Stimulated activated CD4-positive, alpha-beta T cell treated with anti-CD3 and anti-CD28 coated beads, Interleukin-12 subunit alpha, Interleukin-12 subunit beta, amount 100 ng/mL, for 48 hours (primary cell): ENCODE measurements around the gene ADCY7.

Experiments used
- DNase-seq, 3 donors: peaks; one replicate each; pipeline ENCODE4 v3.0.0-alpha.2; 2020; ENCODE audit warnings: low read depth in 2 of 3, low spot score in 1 of 3

ADCY7 gene

DNA sequence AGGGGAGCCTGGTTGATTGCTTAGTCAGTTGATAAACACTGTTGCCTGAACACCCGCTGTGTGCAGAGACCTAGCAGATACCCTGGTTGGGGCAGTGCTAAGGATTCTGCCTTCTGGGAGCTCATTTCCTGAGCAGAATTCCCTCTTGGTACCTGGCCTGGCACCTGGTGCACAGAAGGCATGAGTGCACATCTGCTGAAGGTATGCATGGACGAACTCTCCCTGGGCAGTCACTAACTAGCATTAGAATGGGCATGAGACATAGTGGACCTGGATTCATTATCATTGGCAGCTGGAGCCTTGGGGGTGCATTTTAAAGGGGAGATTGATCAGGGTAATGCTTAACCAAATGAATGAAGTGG is 13.1 kb downstream of the ADCY7 start:
- no peak for DNase-seq

DNA sequence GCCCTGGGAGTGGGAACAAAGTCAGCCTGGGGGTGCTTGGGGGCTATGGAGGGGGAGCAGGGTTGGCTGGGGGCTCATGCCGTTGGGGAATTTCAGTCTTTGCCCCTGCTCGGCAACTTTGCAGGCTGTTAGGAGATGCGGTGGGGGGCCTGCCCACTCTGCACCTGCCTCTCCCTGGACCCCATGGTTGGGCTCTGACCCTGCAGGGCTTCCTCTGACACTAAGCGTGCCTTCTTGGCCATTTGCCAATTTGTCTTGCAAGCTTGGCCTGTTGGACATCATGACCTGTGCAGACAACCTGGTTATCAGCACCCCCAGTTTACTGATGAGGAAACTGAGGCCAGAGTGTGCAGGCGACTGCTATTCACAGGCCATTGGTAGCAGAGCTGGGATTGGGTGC is 14.6 kb downstream of the ADCY7 start:
- DNase-seq, result no peak

DNA sequence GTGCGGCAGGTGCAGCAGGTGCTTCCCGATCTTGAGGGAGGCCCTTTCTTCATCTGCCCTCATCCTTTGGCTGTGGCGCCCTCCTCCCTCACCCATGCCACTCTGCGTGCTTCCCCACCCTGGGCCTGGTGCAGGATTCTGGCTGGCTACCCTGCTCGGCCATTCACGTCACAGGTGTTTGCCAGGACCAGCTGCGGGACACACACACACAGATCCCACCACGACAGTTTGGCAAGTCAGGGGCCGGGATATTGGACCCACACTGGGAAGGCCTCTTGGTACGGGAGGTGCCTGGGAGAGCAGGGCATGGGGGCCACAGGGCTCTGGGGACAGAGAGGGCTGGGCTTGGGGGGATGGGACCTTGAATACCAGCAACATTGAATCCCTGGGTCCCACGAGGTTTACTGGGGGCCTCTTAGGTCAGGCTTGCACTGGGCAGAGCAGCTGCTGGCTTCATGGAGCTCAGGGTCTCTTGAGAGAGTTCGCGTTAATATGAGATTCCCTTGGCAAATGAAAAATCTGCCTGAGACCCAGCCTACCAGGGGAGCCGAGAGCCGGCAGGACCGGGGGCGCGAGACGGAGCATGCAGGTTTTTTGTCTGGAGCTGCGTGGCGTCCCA is 15.1 kb downstream of the ADCY7 start:
- no peak for DNase-seq

DNA sequence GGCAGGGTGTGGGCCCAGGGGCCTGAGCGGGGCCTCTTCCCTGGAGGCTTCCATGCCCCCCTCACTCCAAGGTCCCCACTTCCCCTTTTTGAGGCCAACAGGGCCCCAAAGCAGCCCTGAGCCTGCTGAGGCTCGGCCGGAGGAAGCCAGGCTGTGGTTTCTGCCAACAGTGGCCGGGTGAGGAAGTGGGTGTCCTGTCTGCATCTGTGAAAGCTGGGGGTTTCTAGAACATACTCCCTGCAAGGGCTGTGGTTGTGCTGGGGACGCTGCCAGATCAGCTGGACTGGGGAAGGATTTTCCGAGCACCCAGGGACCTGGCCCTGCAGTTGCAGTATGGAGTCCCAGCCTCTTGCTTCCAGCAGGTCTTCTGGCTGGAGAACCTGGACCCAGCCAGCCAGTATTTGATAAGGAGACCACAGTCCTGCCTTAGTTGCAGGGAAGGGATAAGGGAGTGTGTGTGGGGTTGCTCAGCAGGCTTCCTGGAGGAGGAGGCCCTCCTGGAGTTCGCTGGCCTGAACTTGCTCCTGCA is 15.7 kb downstream of the ADCY7 start:
- peak in 1 of 3 donors; percentile 39 for DNase-seq

DNA sequence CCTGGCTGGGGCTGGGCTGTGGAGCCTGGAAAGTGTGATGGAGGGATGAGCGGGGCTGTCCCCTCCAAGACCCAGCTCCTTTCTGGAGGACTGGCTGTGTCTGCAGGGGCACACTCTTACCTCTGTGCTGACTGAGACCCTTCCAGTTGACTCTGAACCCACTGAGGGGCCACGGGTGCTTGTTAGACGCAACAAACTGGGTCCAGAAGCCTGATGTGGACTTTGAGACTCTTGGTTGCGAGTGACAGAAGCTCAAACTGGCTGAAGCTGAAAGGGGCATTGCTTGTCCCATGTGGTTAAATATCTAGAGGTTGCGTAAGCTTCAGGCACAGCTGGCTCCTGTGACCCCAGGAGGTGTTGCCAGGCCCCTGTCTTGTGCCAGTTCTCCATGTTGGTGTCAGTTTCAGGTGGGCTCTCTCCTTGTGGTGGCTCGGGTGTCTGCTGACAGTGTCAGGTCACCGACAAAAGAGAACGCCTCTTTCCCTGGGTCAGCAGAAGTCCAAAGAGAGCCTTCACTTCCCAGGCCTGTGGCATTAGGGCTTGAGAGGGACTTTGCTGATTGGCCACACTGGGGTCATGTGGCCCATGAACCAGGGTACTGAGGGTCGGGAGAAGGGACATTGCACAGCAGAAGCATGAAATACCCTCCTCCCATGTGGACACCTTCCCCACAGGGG is 16.7 kb downstream of the ADCY7 start:
- DNase-seq, result no peak

DNA sequence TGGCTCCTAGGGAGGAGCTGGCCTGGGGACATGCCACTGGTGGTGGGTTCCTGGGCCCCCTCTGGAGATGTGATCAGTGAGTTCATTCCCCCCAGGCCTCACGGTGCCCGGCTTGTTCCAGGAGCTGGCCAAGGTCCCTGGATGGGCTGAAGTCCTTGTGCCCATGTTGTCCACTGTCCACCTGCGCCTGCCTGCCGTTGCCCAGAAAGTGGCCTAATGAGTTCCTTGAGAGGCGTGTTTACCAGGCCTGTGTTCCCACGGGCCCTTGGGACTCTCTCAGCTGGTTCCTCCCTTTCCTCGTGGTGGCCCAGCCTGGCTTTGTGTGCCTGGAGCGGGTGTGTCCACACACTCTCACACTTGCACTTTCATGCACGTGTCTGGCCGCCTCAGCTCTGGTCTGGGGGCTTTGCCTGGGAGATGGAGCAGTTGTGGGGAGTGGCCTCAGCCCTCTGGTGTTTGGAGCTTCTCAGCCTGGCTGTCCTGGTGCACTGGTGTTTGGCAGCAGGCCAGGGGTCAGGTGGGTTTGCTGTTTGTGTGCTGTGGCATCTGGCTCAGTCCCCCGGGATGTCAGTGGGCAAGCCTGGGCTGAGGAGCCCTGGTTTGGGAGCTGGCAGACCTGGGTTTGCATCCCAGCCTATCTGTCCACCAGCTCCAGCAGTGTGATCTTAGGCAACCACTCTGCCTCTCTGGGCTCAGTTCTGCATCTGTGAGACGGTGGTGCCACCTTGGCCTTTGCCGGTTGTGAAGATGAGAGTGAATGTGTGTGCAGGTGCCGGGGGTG is 18.0 kb downstream of the ADCY7 start:
- DNase-seq, result no peak

DNA sequence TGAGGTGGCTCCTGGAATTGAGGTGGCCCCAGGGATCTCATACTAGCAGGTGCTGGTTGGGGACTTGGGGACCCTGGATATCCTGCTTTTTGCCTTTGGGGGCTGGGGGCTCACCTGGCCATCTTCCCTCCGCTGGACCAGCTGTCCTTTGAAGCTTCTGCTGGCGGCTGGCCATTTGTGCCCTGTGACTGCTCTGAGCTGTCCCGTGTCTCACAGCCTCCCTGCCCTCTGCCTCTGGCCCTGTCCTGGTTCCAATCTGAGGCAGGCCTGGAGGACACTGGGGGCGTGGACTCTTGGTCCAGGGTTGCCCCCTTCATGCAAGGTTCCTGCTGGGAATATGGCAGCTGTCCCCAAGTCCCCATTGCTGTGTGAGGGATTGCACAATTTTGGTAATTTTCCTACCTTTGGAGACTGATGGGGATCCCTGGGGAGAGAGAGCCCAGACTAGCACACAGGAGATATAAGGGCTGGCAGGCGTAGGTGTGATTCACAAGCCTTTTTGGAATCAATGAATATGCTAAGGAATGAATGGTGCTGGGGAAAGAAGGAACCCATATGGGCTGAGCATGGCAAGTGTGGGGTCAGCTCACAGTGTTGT is 19.2 kb downstream of the ADCY7 start:
- DNase-seq, result no peak

DNA sequence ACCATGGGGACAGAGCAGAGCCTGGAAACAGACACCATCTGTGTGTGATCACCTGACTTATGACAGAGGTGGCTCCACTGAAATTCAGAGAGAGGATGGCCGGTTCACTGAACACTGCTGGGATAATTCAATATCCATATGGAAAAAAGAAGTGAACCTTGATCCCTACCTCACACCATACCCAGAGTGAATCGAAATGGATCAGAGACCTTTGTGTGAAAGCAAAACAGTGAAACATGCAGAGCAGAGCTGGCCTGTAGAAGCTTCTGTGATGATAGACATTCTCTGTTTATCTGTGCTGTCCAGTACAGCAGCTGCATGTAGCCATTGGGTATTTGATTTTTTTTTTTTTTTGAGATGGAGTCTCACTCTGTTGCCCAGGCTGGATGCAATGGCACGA is 20.3 kb downstream of the ADCY7 start:
- no peak for DNase-seq

DNA sequence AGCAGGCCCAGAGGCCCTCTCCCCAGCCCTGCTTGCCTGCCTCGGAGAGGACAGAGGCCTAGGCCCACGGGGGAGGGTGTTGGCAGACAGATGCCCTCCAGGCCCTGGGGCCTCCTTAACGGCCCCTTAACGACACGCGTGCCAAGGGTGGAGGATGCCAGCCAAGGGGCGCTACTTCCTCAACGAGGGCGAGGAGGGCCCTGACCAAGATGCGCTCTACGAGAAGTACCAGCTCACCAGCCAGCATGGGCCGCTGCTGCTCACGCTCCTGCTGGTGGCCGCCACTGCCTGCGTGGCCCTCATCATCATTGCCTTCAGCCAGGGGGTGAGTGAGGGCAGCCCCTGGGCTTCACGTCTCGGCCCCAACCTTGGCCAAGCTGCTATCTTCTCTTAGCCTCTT is 21.7 kb downstream of the ADCY7 start:
- no peak for DNase-seq

DNA sequence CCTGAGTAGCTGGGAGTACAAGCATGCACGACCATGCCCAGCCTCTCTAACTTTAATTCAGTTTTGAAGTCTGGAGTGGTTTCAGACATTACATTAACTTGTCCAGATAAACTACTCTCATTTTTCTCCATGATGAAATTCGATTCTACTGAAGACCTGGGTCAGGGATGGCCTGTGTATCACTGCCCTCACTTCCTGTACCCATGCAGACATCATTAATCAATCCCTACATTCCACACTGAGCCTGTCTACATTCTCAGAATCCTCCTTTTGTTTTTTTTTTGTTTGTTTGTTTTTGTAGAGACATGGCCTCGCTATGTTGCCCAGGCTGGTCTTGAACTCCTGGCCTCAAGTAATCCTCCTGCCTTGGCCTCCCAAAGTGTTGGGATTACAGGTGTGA is 22.6 kb downstream of the ADCY7 start:
- no peak for DNase-seq

DNA sequence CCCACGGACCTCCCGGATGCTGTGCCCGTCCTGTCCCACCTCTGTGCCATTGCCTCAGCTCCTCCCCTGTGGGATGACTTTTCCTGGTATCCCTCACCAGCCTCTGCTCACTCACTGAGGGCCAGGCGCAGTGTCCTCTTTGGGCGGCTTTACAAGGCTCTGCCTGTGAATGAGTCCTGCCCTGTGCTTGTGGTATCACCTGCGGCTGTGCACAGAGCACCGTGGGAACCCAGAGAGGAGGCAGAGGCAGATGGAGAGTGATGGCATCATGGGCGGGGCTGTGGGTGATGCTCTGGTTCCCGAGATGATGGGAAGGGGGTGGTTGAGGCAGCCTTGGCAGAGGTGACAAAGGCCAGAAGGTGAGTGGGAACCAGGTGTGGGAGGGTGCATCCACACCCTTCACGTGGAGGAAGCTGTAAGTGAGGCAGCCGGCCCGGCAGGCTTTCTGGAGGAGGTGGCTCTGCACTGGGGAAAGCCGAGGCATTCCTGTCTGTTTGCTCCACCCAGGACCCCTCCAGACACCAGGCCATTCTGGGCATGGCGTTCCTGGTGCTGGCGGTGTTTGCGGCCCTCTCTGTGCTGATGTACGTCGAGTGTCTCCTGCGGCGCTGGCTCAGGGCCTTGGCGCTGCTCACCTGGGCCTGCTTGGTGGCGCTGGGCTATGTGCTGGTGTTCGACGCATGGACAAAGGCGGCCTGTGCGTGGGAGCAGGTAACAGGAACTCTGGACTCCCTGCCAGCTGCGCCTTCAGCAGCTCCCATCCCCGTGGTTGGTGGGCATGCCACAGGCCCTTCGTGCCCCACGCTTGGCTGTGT is 23.8 kb downstream of the ADCY7 start:
- no peak for DNase-seq

DNA sequence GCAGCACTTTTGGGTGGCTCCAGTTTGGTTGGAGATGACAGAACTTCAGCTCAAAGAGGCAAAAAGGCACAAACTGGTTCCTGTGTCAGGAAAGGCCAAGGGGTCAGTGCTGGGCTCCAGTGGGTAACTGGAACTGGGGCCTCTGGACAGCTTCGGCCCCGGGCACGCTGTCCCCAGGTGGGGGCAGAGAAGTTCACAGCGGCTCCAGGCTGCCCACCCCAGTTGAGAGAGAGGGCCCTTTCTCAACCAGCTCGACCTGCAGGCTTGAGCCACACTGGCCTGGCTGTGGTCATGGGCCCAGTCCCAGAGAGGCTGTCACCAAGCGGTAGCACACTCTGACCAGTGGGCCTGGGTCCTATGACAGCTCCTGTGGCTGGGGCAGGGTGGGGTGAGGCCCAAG is 24.5 kb downstream of the ADCY7 start:
- no peak for DNase-seq

DNA sequence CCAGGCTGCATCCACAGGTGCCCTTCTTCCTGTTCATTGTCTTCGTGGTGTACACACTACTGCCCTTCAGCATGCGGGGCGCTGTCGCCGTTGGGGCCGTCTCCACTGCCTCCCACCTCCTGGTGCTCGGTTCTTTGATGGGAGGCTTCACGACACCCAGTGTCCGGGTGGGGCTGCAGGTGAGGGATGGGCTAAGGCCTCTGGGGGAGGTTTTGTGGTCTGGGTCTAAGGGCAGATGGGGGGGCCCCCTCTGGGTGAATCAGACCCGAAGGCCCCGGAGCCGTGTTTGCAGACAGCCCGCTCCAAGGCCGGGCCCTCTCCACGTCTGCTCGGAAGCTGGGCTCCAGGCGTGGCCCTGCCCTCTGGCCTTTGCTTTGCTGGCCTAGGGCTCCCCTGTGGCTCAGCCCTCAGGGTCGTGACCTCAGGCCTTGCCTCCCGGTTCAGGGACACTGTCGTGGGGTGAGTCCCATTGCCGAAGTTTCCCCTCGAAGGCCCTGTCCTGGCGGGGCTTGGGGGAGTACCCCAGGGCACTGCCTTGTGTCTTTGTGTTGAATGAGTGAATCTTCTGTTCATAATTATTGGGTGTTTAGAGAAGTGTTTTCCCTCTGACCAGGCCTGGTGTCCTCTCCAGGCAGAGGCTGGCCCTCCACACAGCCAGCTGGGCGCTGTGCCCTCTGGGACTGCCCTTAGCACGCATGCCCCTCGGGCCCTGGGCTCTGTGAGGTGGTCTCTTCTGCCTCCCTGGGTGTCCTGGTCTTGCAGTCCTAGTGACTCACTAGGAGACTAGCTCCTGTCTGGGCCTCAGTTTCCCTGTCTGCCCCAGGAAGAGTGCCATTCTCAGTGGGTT is 25.6 kb downstream of the ADCY7 start:
- no peak for DNase-seq

DNA sequence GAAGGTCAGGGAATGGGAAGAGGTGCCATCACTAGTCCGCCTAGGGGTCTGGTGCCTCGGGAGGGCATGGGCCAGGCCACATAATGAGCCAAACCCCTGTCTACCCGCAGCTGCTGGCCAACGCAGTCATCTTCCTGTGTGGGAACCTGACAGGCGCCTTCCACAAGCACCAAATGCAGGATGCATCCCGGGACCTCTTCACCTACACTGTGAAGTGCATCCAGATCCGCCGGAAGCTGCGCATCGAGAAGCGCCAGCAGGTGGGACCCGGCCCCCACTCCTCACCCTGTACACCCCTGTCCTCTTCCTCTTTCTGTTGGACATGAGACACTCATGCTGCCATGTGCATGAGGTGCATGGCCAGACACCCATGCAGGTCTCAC is 26.2 kb downstream of the ADCY7 start:
- DNase-seq, result no peak

DNA sequence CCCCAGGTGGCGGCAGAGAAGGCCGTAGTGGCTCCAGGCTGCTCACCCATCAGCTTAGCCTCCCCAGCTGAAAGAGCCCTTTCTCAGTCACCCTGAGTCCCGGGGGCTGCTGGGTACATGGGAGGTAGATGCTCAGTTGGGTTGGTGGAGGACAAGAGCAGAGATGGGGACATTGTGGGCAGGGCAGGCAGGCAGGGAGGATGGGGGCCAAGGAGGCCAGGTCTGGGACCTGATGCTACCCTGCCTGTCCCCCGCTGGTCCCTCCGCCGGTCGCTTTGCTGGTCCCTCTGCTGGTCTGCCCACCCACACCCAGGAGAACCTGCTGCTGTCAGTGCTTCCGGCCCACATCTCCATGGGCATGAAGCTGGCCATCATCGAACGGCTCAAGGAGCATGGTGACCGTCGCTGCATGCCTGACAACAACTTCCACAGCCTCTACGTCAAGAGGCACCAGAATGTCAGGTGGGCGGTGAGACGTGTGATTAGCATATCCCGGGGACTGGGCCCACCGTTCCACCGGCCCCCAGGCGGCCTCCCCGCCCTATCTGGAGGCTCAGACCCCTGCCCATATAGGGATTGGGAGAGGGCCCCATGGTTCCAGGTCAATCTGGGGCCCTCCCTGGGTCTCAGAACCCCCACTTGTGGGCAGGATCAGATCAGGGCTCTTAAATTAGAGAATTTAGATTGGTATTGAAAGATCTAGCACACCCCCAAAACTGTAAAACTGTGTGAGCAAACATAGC is 26.9 kb downstream of the ADCY7 start:
- no peak for DNase-seq

DNA sequence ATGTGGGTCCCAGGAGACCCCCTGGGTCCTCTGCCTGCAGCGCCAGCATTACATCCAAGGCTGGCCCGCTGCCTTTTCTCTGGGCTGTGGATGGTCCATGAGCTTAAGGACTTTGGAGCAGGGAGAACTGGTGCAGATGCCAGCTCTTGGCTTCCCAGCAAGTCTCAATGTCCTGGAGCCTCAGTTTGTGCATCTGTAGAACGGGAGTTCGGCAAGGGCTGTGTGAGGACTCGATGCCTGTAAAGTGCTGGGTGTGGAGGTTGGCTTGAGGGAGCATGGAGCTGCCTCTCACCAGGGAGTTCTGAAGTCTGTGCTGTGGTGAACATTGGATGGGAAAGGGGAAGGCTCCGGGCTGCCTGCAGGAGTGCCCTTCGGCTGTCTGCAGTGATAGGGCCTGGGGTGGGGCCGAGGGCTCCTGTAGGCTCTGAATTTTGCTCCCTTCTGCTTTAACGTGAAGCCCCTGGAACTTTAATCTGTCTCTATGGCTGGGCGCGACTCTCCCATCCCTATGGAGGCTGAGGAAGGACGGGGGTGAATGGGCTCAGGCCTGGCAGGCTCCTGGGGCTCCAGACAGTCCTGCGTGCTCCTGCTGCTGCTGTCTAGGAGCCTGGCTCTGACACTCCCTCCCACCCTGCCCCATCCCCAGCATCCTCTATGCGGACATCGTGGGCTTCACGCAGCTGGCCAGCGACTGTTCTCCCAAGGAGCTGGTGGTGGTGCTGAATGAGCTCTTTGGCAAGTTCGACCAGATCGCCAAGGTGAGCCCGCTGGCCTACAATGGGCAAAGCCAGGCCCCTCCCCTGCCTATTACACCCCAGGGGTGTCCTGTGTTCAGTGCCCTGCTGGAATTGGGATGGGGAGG is 27.9 kb downstream of the ADCY7 start:
- DNase-seq, result no peak

DNA sequence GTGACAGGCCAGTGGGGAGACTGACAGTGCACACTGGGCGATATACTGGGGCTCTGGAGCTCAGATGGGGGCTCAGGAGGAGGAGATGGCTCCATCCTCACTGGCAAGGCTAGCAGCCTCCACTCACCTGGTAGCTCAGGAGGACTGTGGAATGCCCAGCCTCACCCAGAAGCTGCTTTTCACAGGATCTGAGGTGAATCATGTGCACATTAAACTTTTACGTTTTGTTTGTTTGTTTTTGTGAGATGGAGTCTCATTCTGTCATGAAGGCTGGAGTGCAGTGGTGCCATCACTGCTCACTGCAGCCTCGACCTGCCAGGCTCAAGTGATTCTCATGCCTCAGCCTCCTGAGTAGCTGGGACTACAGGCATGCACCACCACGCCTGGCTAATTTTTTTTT is 28.6 kb downstream of the ADCY7 start:
- no peak for DNase-seq

DNA sequence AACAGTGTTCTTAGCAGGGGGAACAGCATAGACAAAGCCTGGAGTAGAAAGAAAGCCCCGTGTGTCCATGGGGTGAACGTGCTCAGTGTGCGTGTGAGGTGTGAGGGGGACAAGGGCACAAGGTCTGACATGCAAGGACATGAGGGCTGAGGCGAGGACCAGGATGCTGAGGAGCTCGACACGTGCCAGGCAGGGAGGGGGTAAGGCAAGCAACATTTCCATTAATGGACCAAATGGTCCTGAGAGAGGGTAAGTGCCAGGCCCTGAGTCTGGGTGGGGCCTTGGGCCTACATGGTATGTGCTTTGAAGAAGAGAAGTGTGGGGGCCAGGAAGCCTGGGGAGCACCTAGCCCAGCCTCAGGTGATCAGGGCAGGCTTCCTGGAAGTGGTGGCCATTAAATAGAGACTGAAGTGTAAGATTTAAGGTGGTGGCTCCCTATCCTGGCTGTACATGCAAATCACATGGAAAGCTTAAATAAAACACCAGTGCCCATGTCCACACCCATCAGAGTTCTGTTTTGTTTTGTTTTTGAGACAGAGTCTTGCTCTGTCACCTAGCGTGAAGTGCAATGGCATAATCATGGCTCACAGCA is 29.3 kb downstream of the ADCY7 start:
- no peak for DNase-seq
